Measurements from ENCODE around the gene RNF181.
"Not testable (repeated sequence)": the region's sequence is repeated elsewhere in the genome, so short reads cannot be mapped to it uniquely, and the experiment has no call there.

RNF181 gene

GRCh38 chr2:85554980-85555612, 40.4 kb upstream of the RNF181 start:
- no peak for DNase-seq (ENCODE audit: low read depth in 1 of 2, low spot score in 1 of 2)
- no peak for TF ChIP-seq REST (IDR thresholded peaks at IDR 0.05; ENCODE audit: insufficient replicate concordance, low read depth)
- TF ChIP-seq CTCF (IDR thresholded peaks at IDR 0.05; ENCODE audit: insufficient read depth, low read length), result no peak
- TF ChIP-seq SPI1 (IDR thresholded peaks at IDR 0.05; ENCODE audit: borderline replicate concordance, low read depth), result no peak
- TF ChIP-seq POLR2AphosphoS5 (IDR thresholded peaks at IDR 0.05; ENCODE audit: low read depth), result no peak
- TF ChIP-seq GABPA (IDR thresholded peaks at IDR 0.05; ENCODE audit: low read depth), result no peak
- Histone ChIP-seq H3K4me3 (replicated peaks; ENCODE audit: insufficient read depth, low read length) (no peak overlapping the region), H3K27ac (replicated peaks) (no peak overlapping the region), H3K27me3 (ENCODE audit: insufficient read depth, poor library complexity, severe bottlenecking) (no peaks in the 10 kb centered on the region)

- Histone ChIP-seq H3K27ac (replicated peaks) (no peak overlapping the region), H3K27me3 (ENCODE audit: insufficient read depth, poor library complexity, severe bottlenecking) (no peaks in the 10 kb centered on the region), H3K4me3 (replicated peaks; ENCODE audit: insufficient read depth, low read length) (no peak overlapping the region)
- TF ChIP-seq REST (IDR thresholded peaks at IDR 0.05; ENCODE audit: insufficient replicate concordance, low read depth) (no peak), POLR2AphosphoS5 (IDR thresholded peaks at IDR 0.05; ENCODE audit: low read depth) (no peak), GABPA (IDR thresholded peaks at IDR 0.05; ENCODE audit: low read depth) (no peak), CTCF (IDR thresholded peaks at IDR 0.05; ENCODE audit: insufficient read depth, low read length) (no peak), SPI1 (IDR thresholded peaks at IDR 0.05; ENCODE audit: borderline replicate concordance, low read depth) (no peak)
- no peak for DNase-seq (ENCODE audit: low read depth in 1 of 2, low spot score in 1 of 2)
These were observed 38.4 kb upstream of the RNF181 start for GRCh38 chr2:85557130-85557529.

- Histone ChIP-seq H3K27me3 (ENCODE audit: insufficient read depth, poor library complexity, severe bottlenecking) (no peaks in the 10 kb centered on the region), H3K4me3 (replicated peaks; ENCODE audit: insufficient read depth, low read length) (no peak overlapping the region), H3K27ac (replicated peaks) (no peak overlapping the region)
- no peak for TF ChIP-seq SPI1 (IDR thresholded peaks at IDR 0.05; ENCODE audit: borderline replicate concordance, low read depth)
- TF ChIP-seq POLR2AphosphoS5 (IDR thresholded peaks at IDR 0.05; ENCODE audit: low read depth), result no peak
- no peak for TF ChIP-seq GABPA (IDR thresholded peaks at IDR 0.05; ENCODE audit: low read depth)
- TF ChIP-seq REST (IDR thresholded peaks at IDR 0.05; ENCODE audit: insufficient replicate concordance, low read depth), result no peak
- no peak for TF ChIP-seq CTCF (IDR thresholded peaks at IDR 0.05; ENCODE audit: insufficient read depth, low read length)
- DNase-seq (ENCODE audit: low read depth in 1 of 2, low spot score in 1 of 2), result no peak
These were observed 37.4 kb upstream of the RNF181 start for GRCh38 chr2:85558160-85558559.

GRCh38 chr2:85560403-85560726, 35.2 kb upstream of the RNF181 start:
- peak overlapping the region; percentile 93 for H3K4me3 ChIP-seq (replicated peaks; ENCODE audit: insufficient read depth, low read length)
- H3K27ac ChIP-seq (replicated peaks); DNase-seq (ENCODE audit: low read depth in 1 of 2, low spot score in 1 of 2); H3K27me3 ChIP-seq (ENCODE audit: insufficient read depth, poor library complexity, severe bottlenecking): not testable (repeated sequence)
